Measurements from ENCODE around the gene STX8.

STX8 gene

GRCh38 chr17:9203771-9204425 is 371.7 kb downstream of the STX8 start:
- no peak for DNase-seq

GRCh38 chr17:9202532-9202931 is 373.1 kb downstream of the STX8 start:
- no peak for DNase-seq

GRCh38 chr17:9200699-9201359 is 374.8 kb downstream of the STX8 start:
- no peak for DNase-seq
